DMS153 treated with DMSO at 0.1 percent for 48 hours (cell line): ENCODE results near the gene ARHGAP9.
"Not testable (repeated sequence)": the region's sequence is repeated elsewhere in the genome, so short reads cannot be mapped to it uniquely, and the experiment has no call there.

Experiments
- DNase-seq: peaks from one replicate; lab custom pipeline; 2025; ENCODE audit not compliant: unreplicated experiment; lab: John Stamatoyannopoulos, UW

ARHGAP9 gene

GRCh38 chr12:57517718-57518117 lies 38.1 kb upstream of the ARHGAP9 start:
- not testable (repeated sequence) for DNase-seq

GRCh38 chr12:57517187-57517586 lies 37.5 kb upstream of the ARHGAP9 start:
- no peak for DNase-seq

GRCh38 chr12:57516617-57517153 lies 37.0 kb upstream of the ARHGAP9 start:
- no peak for DNase-seq

GRCh38 chr12:57515934-57516541 lies 36.4 kb upstream of the ARHGAP9 start:
- DNase-seq, result no peak

GRCh38 chr12:57515408-57515933 lies 35.8 kb upstream of the ARHGAP9 start:
- no peak for DNase-seq

GRCh38 chr12:57514720-57515407 lies 35.2 kb upstream of the ARHGAP9 start:
- no peak for DNase-seq

- not testable (repeated sequence) for DNase-seq
These were observed 34.6 kb upstream of the ARHGAP9 start for GRCh38 chr12:57514246-57514645.

GRCh38 chr12:57513677-57514076 lies 34.0 kb upstream of the ARHGAP9 start:
- DNase-seq, result not testable (repeated sequence)

GRCh38 chr12:57513266-57513665 lies 33.6 kb upstream of the ARHGAP9 start:
- no peak for DNase-seq

GRCh38 chr12:57512665-57513064 lies 33.0 kb upstream of the ARHGAP9 start:
- no peak for DNase-seq

GRCh38 chr12:57511588-57512325 lies 32.1 kb upstream of the ARHGAP9 start:
- no peak for DNase-seq

- no peak for DNase-seq
These were observed 31.5 kb upstream of the ARHGAP9 start for GRCh38 chr12:57511161-57511560.

- not testable (repeated sequence) for DNase-seq
These were observed 28.1 kb upstream of the ARHGAP9 start for GRCh38 chr12:57507796-57508195.

- not testable (repeated sequence) for DNase-seq
These were observed 26.9 kb upstream of the ARHGAP9 start for GRCh38 chr12:57506541-57506940.

- DNase-seq, result not testable (repeated sequence)
These were observed 22.8 kb upstream of the ARHGAP9 start for GRCh38 chr12:57502311-57502969.

GRCh38 chr12:57500213-57500612 lies 20.5 kb upstream of the ARHGAP9 start:
- DNase-seq, result no peak

- no peak for DNase-seq
These were observed 18.9 kb upstream of the ARHGAP9 start for GRCh38 chr12:57498571-57498970.

GRCh38 chr12:57498132-57498502 lies 18.5 kb upstream of the ARHGAP9 start:
- no peak for DNase-seq

- no peak for DNase-seq
These were observed 17.8 kb upstream of the ARHGAP9 start for GRCh38 chr12:57497223-57498131.

GRCh38 chr12:57496822-57497221 lies 17.2 kb upstream of the ARHGAP9 start:
- no peak for DNase-seq
